NCI-H1105 (cell line): ENCODE data around the gene BLM.

Source experiments
- DNase-seq: peaks from one replicate; lab custom pipeline; 2025; lab: John Stamatoyannopoulos, UW

Gene BLM

GRCh38 chr15:90851114-90851513, 134.0 kb downstream of the BLM start:
- DNase-seq = no peak

GRCh38 chr15:90851940-90852339, 134.8 kb downstream of the BLM start:
- DNase-seq = no peak

- DNase-seq = no peak
These were observed 138.0 kb downstream of the BLM start for GRCh38 chr15:90855139-90855538.

- DNase-seq = no peak
These were observed 140.2 kb downstream of the BLM start for GRCh38 chr15:90857337-90857736.

GRCh38 chr15:90857883-90858443, 140.8 kb downstream of the BLM start:
- DNase-seq = no peak

- no peak for DNase-seq
These were observed 142.3 kb downstream of the BLM start for GRCh38 chr15:90859234-90860131.

- DNase-seq = no peak
These were observed 143.3 kb downstream of the BLM start for GRCh38 chr15:90860450-90860849.

- DNase-seq = no peak
These were observed 144.0 kb downstream of the BLM start for GRCh38 chr15:90860942-90861675.

GRCh38 chr15:90862487-90862886, 145.3 kb downstream of the BLM start:
- DNase-seq = no peak

GRCh38 chr15:90862964-90863778, 146.0 kb downstream of the BLM start:
- no peak for DNase-seq

- DNase-seq = no peak
These were observed 146.8 kb downstream of the BLM start for GRCh38 chr15:90863987-90864386.

- DNase-seq = no peak
These were observed 147.4 kb downstream of the BLM start for GRCh38 chr15:90864507-90864906.

GRCh38 chr15:90865702-90866101, 148.6 kb downstream of the BLM start:
- DNase-seq = no peak
